ENCODE results near the gene PDLIM4.
A peak's percentile ranks its signal among the peaks of the same experiment; 100 is the strongest.

PDLIM4 gene

GRCh38 chr5:132221781-132222648, 35.5 kb upstream of the PDLIM4 start:
- H3K4me3 ChIP-seq (replicated peaks; ENCODE audit: low read depth, low read length), result no peak overlapping the region
- DNase-seq (ENCODE audit: low read depth), result peak; percentile 83
- peak; percentile 17 for TF ChIP-seq CTCF (IDR thresholded peaks at IDR 0.05; ENCODE audit: low read length, missing control alignments)

GRCh38 chr5:132222649-132223038, 34.9 kb upstream of the PDLIM4 start:
- no peak for TF ChIP-seq CTCF (IDR thresholded peaks at IDR 0.05; ENCODE audit: low read length, missing control alignments)
- no peak for DNase-seq (ENCODE audit: low read depth)
- H3K4me3 ChIP-seq (replicated peaks; ENCODE audit: low read depth, low read length), result no peak overlapping the region

- DNase-seq (ENCODE audit: low read depth), result no peak
- H3K4me3 ChIP-seq (replicated peaks; ENCODE audit: low read depth, low read length), result no peak overlapping the region
Observed at GRCh38 chr5:132223861-132224260, 33.6 kb upstream of the PDLIM4 start.

GRCh38 chr5:132224716-132225115, 32.8 kb upstream of the PDLIM4 start:
- H3K4me3 ChIP-seq (replicated peaks; ENCODE audit: low read depth, low read length), result no peak overlapping the region

More at GRCh38 chr5:132223861-132224260, 33.6 kb upstream of the PDLIM4 start:
- no peak for TF ChIP-seq CTCF (IDR thresholded peaks at IDR 0.05; ENCODE audit: low read length, missing control alignments)

GRCh38 chr5:132225165-132226032, 32.1 kb upstream of the PDLIM4 start:
- no peak for TF ChIP-seq CTCF (IDR thresholded peaks at IDR 0.05; ENCODE audit: low read length, missing control alignments)
- H3K4me3 ChIP-seq (replicated peaks; ENCODE audit: low read depth, low read length), result peak overlapping the region; percentile 10
- peak; percentile 93 for DNase-seq (ENCODE audit: low read depth)

More at GRCh38 chr5:132224716-132225115, 32.8 kb upstream of the PDLIM4 start:
- no peak for TF ChIP-seq CTCF (IDR thresholded peaks at IDR 0.05; ENCODE audit: low read length, missing control alignments)
- DNase-seq (ENCODE audit: low read depth), result no peak

GRCh38 chr5:132226516-132227234, 30.8 kb upstream of the PDLIM4 start:
- H3K4me3 ChIP-seq (replicated peaks; ENCODE audit: low read depth, low read length), result peak overlapping the region; percentile 69
- DNase-seq (ENCODE audit: low read depth), result peak; percentile 33
- no peak for TF ChIP-seq CTCF (IDR thresholded peaks at IDR 0.05; ENCODE audit: low read length, missing control alignments)

All from fibroblast of pulmonary artery (primary cell).